ENCODE measurements around the gene SMTNL2.

SMTNL2 gene

DNA sequence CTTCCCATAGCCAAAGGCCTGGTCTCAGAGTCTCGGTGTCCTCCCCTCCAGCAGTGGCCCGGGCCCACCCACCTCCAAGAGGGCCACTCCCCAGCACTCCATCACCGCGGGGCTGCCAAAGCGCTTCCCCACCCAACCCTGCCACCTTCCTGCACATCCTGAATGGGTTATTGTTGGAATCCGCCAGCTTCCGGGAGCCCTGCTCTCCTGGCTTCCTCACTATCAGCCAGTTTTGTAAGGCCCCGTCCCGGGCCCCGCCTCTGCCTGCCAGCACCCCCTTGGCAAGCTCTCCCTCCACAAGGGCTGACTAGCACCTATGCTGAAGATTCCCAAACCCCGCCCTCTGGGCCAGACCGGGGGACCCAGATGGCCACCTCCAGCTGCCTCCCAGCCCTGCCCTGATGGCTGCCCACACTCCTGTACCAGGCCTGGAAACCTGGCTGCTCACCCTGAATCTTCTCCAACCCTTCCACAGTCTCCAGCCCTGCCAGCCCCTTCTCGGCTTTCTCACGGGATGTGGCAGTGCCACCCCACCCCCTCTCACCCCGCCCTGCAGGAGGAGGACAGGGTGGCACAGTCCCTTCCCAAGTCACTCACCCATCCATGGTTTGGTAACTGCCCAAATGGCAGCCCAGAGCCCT lies 43.5 kb upstream of the SMTNL2 start:
- Histone ChIP-seq H3K27ac (no peak overlapping the region), H3K36me3 (replicated peaks) (peaks cover 43% of the 10 kb centered on the region), H3K27me3 (replicated peaks) (no peaks in the 10 kb centered on the region), H3K4me3 (ENCODE audit: low read depth, low read length) (no peak overlapping the region)
- no peak for TF ChIP-seq CTCF (IDR thresholded peaks at IDR 0.05; ENCODE audit: low read depth, low read length, missing control alignments)
- in situ Hi-C loops (cut with HindIII; ENCODE audit: low pct_ligation_motif_present, low sequenced_read_pairs) = no loop called here
- DNase-seq = no peak

- in situ Hi-C loops (cut with HindIII; ENCODE audit: low pct_ligation_motif_present, low sequenced_read_pairs) = no loop called here
- H3K36me3 ChIP-seq (replicated peaks) = peaks cover 46% of the 10 kb centered on the region
- no peak for DNase-seq
- H3K27ac ChIP-seq = no peak overlapping the region
- no peak overlapping the region for H3K4me3 ChIP-seq (ENCODE audit: low read depth, low read length)
- TF ChIP-seq CTCF (IDR thresholded peaks at IDR 0.05; ENCODE audit: low read depth, low read length, missing control alignments) = no peak
- H3K27me3 ChIP-seq (replicated peaks) = no peaks in the 10 kb centered on the region
Measured at GRCh38 chr17:4541328-4542002, 42.9 kb upstream of the SMTNL2 start.

DNA sequence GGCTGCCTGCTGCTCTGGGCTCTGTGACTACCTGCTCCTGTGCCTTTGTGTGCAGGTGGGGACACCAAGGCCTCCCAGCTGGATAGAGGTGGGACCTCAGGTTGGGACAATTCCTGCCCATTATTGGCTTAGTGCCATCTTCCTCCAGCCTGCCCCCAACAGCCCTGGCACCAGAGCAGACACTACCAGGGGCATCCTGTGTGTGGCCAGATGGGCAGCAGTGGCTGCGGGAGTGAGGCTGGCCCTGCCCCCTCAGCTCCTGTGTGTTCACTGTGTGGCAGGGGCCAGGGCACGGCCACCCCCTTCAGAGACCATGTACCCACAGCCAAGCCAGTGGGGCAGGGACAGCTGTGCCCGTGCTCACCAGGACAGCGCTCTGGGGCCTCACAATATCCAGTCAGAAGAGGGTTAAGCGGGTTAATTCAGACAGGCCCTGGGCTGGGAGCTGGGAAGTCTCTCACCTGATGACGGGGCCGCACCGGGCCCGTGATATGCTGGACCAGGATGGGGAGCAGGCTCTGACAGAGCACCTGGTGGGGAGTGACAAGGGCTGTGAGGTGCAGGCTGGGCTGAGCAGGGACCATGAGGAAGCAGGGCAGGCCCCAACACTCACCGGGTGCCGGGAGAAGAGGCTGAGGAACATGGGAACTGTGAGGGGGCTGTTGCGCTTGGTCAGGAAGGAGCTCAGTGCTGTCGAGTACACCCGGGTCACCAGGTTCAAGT lies 42.2 kb upstream of the SMTNL2 start:
- TF ChIP-seq CTCF (IDR thresholded peaks at IDR 0.05; ENCODE audit: low read depth, low read length, missing control alignments) = no peak
- H3K27ac ChIP-seq = no peak overlapping the region

GRCh38 chr17:4542726-4543191 lies 41.6 kb upstream of the SMTNL2 start:
- Histone ChIP-seq H3K36me3 (replicated peaks) (peaks cover 56% of the 10 kb centered on the region), H3K27ac (no peak overlapping the region), H3K4me3 (ENCODE audit: low read depth, low read length) (no peak overlapping the region), H3K27me3 (replicated peaks) (no peaks in the 10 kb centered on the region)
- in situ Hi-C loops (cut with HindIII; ENCODE audit: low pct_ligation_motif_present, low sequenced_read_pairs) = no loop called here
- TF ChIP-seq CTCF (IDR thresholded peaks at IDR 0.05; ENCODE audit: low read depth, low read length, missing control alignments) = no peak
- DNase-seq = no peak

More for the DNA sequence above, 42.2 kb upstream of the SMTNL2 start:
- Histone ChIP-seq H3K36me3 (replicated peaks) (peaks cover 50% of the 10 kb centered on the region), H3K27me3 (replicated peaks) (no peaks in the 10 kb centered on the region), H3K4me3 (ENCODE audit: low read depth, low read length) (no peak overlapping the region)
- in situ Hi-C loops (cut with HindIII; ENCODE audit: low pct_ligation_motif_present, low sequenced_read_pairs) = no loop called here
- no peak for DNase-seq

DNA sequence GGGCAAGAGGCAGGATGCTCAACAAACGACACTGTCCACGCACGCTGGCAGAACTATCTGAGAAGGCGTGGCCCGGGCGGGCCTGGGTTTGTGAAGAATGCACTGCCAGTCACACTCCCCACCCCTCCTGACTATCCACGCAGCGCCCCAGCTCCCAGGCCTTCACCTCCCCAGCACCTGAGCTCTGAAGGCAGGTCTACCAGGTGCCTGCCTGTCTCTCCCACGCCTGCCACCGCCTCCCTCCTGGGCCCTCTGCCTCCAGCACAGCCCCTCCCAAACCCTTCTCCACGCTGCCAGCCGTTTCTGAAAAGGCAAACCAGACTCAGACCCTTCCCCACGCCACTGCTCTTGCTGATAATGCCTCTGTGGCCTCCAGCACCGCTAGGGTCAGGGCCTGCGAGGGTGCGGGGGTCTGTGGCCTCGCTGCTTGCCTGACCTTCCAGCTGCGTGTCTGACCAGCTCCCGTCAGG lies 40.7 kb upstream of the SMTNL2 start:
- no peak overlapping the region for H3K4me3 ChIP-seq (ENCODE audit: low read depth, low read length)
- H3K36me3 ChIP-seq (replicated peaks) = peaks cover 65% of the 10 kb centered on the region
- no peak for TF ChIP-seq CTCF (IDR thresholded peaks at IDR 0.05; ENCODE audit: low read depth, low read length, missing control alignments)
- DNase-seq = no peak
- H3K27me3 ChIP-seq (replicated peaks) = no peaks in the 10 kb centered on the region
- no peak overlapping the region for H3K27ac ChIP-seq
- in situ Hi-C loops (cut with HindIII; ENCODE audit: low pct_ligation_motif_present, low sequenced_read_pairs) = no loop called here
